Measurements from ENCODE around the gene INO80E.
"Not testable (repeated sequence)": the region's sequence is repeated elsewhere in the genome, so short reads cannot be mapped to it uniquely, and the experiment has no call there.

Gene INO80E, protein sequence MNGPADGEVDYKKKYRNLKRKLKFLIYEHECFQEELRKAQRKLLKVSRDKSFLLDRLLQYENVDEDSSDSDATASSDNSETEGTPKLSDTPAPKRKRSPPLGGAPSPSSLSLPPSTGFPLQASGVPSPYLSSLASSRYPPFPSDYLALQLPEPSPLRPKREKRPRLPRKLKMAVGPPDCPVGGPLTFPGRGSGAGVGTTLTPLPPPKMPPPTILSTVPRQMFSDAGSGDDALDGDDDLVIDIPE

DNA sequence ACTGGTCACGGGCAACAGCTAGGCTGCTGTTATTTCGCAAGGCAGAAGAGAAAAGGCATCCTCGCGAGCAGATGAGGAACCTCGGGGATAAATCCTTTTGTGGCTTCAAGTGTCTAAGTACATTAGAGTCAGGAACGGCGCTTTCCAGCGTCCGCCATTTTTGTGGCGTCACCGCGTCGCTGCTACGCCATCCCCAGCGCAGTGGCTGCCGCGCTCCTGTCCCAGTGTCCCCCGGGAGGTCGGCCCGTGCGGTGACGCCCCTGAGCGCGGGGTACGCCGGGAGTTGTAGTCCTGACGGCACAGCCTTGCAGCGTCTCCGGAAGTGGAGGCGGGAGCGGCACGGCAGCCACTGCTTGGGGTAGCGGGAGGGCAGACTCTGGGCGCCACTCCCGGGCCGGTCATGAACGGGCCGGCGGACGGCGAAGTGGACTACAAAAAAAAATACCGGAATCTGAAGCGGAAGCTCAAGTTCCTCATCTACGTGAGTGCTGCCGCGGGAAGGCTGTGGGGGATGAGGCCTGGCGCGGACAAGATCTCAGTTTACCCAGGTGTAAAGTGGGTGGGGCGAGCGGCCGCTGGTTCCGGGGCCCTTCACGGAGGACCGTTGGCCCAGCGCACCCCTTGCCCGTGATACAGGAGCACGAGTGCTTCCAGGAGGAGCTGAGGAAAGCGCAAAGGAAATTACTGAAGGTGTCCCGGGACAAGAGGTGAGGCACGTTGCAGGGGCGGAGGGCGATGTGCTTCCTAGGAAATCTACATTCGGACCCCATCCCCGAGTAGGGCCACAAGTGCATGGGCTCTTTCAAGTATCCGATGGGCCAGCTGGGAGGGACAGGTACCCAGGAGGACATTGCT, at the start of gene INO80E:
INO80E (plus strand) TSS at position 331 of the 855 bp plus-strand sequence; CDS start at position 401, 70 bp downstream.
- peak; percentile 100 for DNase-seq

DNA sequence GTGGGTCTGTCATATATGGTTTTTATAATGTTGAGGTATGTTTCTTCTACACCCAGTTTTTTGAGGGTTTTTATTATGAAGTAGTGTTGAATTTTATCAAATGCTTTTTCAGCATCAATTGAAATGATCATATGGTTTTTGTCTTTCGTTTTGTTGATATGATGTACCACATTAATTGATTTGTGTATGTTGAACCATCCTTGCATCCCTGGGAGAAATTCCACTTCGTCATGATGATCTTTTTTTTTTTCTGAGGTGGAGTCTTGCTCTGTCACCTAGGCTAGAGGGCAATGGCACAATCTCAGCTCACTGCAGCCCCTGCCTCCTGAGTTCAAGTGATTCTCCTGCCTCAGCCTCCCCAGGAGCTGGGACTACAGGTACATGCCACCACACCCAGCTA, 48.1 kb upstream of the INO80E start:
- no peak for DNase-seq

DNA sequence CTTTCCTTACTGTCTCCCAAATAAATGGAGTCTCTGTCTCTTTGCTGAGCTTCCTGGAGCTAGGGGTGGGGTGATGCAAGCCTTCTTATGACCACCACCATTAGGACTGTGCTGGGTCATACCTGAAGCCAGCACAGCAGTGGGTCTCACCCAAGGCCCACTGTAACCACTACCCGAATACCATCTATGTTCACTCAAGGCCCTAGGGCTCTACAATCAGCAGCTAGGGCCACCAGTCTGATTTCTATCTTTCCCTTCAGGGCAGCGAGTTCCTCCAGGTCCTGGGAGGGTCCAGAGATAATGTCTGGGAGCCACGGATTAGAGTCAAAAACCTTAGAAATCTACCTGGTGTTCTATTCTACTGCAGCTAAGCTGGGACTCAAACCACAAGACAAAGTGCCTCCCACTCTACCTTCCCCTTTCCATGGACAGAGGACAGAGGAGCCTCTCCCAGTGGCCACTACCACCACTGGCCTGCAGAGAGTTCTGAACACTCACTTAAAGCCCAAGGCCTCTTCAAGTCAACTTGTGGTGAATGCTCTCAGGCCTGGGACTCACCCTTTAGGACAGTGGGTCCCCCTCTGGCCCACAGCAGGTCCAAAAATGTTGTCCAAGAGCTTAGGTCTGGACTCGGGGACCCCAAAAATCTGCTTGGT, 45.1 kb upstream of the INO80E start:
- no peak for DNase-seq

DNA sequence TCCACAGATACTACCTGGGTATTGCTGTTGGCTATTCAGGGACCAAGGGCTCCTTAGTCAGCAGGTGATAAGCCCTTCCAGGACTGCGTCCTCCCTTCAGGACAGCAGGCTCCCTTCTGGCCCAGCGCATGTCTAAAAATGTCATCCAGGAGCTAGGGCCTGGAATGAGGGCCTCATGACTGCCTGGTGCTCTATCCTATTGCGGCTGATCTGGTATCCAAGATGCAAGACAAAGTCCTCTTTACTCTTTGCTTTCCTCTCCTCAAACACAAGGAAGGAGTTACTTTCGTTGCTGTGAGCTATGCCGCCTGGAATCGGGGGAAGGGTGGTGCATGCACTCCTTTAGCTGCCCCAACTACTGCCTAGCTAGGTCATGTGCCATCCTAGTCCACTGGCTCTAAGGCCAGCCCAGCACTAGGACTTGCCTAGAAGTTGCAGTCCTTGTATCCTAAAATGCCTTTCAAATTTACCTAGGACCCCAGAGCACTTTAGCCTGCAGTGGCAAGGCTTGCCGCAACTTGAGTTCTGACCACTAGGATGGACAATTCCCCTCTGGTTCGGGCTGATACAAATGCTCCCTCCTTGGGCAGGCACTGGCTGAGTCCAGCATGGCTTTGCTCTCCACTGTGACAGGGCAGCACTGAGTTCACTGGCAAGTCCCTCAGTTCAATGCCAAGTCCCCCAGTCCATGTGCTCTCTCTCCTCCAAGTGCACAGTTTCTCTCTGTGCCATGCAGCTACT, 44.2 kb upstream of the INO80E start:
- DNase-seq, result no peak

DNA sequence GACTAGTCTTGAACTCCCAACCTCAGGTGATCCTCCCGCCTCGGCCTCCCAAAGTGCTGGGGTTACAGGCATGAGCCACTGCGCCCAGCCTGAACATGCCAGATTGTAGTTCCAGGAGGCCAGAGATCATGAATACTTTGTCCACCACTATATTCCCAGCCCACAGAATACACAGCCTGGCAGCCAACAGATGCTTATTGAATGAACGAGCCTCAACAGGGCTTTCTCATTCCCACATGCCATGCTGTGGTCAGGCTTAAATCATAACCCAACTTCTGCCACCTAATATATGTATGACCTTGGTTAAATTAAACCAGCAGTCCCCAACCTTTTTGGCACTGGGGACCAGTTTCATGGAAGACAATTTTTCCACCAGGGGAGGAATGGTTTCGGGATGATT, 37.3 kb upstream of the INO80E start:
- no peak for DNase-seq

DNA sequence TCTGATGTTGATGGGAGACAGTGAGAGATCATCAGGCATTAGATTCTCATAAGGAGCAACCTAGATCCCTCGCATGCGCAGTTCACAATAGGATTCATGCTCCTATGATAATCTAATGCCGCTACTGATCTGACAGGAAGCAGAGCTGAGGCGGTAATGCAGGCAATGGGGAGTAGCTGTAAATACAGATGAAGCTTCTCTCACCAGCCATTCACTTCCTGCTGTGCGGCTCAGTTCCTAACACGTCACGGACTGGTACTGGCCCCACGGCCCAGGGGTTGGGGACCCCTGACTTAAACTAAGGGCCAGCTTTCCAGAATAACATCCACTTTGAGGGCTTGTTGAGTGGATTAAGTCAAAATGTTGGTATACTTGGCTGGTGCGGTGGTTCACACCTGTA, 36.7 kb upstream of the INO80E start:
- no peak for DNase-seq

DNA sequence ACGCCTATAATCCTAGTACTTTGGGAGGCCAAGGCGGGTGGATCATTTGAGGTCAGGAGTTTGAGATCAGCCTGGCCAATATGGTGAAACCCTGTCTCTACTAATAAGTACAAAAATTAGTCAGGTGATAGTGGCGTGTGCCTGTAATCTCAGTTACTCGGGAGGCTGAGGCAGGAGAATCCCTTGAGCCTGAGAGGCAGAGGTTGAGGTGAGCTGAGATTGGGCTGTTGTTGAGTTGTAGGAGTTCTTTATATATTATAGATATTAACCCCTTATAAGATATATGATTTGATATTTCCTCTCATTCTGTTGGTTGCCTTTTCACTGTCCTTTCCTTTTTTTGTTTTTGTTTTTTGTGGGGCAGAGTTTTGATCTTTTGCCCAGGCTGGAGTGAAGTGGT, 36.2 kb upstream of the INO80E start:
- DNase-seq, result not testable (repeated sequence)

DNA sequence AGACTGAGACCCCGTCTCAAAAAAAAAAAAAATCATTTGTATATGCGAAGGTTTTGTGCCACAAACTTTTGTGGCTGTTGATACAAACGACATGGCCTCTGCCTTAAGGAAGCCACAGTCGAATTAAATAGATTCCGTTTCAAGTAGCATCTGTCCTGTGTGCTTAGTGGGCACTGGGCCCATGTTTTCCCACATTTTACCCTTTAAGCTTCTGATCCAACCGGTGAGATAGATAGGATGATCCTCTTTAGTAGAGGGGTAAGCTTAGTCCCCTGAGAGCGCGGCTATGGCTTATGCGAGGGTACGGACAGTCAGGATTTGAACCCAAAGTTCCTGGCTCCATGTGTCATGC, 34.9 kb upstream of the INO80E start:
- DNase-seq, result no peak

DNA sequence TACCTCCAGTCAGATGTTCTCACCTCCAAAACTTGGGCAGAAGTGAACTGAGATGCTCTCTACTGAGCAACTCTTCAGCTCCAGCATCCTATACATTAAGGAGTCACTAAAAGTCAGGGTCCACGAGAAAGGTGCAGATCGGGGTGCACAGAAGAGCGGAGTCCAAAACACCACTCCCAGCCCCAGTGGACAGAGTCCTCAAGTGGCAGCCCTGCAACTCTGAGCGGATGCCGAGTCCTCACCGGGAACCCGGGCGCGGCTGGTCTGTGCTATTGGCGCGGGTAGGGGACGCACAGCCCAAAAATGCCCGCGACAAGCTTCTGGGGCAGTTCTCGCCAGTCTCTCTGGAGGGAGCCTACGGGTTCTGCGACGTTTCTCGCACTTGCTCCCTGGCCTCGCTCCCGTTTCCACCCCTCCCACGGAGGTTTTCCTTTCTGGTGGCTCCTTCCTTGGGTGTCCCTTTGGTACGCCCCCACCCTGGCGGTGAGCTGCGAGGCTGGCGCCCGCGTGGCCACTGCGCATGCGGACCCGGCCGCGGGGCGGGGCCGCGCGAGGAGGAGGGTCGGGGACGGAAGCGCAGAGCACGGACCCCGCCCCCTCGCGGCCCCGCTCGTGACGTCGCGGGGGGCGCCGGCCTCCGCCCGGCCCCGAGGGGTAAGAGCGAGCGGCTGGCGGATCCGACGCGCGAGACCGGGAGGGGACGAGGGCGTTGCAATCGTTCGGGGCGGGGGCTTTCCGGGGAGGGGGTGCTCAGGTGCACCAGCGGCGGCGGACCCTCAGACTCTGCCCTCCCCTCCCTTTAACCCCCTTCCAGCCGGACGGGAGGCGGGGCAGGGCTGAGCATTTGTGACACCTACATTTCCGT, 34.3 kb upstream of the INO80E start, which contains the start of gene TMEM219:
TMEM219 (plus strand) TSS at position 601 of the 865 bp plus-strand sequence. CDS start 1,065 bp downstream, outside the sequence.
- peak; percentile 94 for DNase-seq

DNA sequence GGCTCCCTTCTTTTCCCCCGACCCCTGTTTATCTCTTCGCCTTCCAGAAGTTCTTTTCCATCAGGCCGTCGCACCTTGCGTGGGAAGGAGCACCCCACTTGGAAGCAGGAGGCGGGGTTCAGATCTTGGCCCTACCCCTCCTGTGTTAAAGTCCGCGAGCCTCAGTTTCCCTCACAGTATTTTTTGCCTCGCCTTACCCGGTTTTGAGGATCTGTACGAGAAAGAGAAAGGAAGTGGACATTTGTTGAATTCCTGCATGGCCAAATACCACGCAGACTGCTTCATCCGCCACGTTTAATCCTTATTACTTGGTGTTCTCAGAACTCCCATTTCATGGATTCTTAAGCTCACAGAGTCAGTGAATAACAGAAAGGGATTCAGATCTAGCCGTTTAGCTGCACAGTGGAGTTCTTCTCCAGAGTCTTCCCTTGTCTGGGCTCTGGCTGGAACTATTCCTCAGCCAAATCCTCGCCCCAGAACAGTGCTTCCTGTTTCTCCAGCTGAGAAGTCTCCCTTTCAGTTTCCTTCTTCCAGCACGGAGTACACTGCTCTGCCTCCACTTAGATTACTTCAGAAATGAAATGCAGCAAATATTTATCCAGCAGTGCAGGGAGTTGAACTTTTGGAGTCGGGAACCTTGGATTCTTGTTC, 33.6 kb upstream of the INO80E start:
- no peak for DNase-seq

DNA sequence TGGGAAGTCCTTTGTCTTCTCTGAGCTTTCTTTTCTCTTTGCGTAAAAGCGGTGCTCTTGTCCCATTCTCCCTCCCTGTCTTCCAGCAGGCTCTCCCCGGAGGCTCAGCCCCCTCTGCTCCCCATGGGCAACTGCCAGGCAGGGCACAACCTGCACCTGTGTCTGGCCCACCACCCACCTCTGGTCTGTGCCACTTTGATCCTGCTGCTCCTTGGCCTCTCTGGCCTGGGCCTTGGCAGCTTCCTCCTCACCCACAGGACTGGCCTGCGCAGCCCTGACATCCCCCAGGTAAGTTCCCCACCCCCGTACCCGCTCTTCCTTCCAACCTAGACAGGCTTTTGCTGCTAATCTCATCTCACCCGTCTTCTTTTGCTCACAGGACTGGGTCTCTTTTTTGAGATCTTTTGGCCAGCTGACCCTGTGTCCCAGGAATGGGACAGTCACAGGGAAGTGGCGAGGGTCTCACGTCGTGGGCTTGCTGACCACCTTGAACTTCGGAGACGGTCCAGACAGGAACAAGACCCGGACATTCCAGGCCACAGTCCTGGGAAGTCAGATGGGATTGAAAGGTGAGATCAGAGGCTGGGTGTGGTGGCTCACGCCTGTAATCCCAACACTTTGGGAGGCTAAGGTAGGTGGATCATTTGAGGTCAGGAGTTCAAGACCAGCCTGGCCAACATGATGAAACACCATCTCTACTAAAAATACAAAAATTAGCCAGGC, 32.9 kb upstream of the INO80E start:
- DNase-seq, result no peak

DNA sequence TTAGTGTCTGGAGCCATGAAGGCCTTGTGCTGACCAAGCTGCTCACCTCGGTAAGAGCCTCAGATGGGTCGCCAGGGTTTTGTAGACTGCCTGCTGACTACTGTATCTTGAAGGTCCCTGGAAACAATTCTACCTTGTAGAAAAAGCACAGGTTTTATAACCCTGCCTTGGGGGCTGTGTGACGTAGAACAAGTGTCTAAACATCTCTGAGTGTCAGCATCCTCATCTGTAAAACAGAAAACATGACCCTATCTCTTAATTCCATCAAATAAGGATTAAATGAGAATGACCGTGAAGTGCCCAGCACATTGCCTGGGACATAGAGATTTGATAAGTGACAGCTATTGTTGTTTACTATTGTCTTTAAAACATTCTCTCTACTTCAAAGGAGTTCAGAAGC, 27.8 kb upstream of the INO80E start:
- DNase-seq, result no peak

DNA sequence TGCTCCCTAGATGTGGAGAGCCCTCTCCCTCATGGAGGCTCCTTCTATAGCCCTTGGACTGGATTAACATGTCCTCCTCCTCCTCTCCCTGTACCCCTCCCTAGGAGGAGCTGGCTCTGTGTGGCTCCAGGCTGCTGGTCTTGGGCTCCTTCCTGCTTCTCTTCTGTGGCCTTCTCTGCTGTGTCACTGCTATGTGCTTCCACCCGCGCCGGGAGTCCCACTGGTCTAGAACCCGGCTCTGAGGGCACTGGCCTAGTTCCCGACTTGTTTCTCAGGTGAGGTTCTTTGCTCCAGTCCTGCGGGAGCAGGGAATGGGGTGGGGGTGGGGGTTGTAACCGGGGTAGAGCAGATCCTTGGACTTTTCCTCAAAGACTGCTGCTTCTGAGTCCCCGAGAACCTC, 24.7 kb upstream of the INO80E start:
- DNase-seq, result no peak

DNA sequence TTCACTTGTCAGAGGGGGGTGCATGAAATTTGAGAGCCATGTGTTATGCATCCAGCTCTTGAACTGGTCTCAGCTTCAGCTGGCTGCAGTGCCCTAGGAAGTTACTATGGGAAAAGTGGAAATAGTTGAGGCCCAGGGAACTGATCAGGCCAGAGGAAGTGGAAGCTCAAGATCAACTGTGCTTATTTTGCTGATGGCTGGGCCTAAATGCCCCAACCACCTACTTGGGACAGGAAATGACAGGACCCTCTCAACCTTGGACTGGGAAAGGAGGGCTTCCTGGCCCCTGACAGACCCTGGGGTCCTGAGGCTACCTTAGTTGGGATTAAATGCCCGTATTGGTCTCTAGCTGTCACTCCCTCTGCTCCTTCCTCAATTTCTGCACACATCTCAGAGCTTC, 23.5 kb upstream of the INO80E start:
- no peak for DNase-seq

DNA sequence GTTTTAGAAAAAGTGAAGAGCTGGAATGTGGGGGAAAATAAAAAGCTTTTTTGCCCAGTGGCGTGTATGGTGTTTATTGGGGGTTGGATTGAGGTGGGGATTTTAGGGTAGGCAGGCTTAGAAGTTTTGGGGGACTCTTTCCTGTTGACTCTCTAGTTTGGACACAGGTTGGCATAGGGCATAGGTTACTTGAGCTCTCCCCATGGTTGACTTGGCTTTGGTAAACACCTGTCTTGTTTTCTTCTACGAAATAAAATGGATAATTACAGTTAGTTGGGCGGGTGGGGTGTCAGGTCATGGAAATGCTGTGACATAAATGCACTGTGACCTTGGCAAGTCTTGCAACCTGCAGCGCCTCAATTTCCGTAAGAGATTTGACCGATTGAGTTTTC, 23.1 kb upstream of the INO80E start:
- no peak for DNase-seq

DNA sequence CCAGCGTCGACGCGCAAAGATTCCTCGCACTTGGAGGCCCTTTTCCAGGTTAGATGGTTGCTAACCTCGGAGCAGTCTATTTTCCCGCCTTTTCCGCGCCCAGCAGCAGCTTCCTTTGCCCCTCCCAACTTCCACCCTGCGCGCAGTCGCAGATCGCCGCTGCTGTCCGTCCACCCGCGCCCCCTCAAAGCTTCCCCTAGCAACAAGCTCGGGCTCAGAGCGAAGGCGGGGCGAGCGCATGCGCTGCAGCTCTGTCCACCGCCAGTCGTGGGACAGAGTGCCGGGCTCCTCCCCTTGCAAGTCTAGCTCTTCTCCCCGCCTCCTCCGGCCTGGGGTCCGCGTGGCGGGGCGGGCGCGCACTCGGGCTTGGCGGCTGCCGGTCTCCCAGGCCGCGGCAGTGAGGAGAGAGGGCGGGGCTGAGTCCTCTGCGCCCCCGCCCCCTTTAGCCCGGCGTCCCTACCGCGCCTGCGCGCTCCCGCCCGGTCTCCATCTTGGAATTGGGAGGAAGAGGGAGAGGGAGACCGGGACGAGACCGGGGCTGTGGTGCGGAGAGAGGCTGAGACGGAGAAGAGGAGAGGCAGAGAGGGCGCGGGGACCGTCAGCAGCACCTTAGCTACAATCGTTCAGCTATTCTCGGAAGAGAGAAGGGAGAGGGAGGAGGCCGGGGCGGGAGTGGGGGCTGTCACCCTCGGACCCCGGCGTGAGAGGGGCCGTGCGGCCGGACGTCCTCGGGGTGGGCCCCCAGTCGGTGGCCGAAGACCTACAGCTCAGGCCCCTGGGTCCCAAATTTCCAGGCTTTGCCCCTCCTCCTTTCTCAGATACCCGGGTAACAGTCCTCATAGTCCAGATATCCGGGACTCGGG, 22.4 kb upstream of the INO80E start, which contains the start of gene TAOK2:
TAOK2 (plus strand) TSS at position 485 of the 863 bp plus-strand sequence. CDS start 3,905 bp downstream, outside the sequence.
- peak; percentile 95 for DNase-seq

DNA sequence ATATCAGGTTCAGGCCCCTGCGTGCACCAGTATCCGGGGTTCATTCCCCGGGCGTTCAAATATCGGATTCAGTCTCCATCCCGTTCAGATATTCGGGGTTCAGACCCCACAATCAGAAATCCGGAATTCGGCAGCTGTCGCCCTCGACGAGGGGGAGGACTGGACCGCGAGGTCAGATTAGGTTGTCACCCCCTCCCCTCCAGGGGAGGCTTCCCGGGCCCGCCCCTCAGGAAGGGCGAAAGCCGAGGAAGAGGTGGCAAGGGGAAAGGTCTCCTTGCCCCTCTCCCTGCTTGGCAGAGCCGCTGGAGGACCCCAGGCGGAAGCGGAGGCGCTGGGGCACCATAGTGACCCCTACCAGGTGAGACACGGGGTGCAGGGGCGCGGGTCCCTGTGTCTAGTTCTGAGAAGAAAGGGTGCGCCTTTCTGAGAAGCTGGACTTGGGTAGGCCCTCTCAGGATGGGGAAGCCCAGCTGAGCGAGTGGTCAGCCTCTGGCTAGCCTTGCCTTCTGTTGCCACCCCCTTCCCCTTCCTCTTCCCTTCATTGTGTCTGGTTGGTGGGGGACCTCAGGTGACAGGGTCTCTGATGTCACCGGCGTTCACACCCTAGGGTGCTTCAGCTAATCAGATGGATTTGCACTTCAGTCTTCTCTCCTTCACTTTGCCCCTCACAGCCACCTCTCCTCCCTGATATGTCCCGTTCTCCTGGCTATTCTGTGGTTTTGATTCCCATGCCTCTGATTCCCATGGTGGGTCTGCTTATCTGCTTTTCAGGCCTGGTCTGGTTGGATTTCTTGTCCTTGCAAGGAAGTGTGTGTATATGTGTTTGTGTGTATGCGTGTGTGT, 21.5 kb upstream of the INO80E start:
- no peak for DNase-seq

DNA sequence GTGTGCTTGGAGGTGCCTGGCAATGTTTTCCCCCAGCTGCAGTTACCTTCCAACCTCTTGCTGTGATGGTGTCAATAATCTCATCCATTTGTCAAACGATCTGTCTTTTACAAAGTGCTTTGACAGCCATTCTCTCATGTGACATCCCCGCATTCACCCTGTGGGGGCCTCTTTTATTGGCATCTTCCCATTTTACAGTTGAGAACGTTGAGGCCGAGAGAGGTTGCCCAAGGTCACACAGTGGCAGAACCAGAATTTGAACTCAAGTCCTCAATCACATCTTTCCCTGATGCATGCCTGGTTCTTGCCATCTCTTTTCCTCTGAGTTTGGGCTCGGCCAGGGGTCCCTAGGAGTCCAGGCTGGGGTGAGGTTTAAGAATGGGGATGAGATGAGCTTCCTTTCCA, 20.9 kb upstream of the INO80E start:
- no peak for DNase-seq

Measured in activated naive CD4-positive, alpha-beta T cell treated with anti-CD3 and anti-CD28 coated beads, Interleukin-2, amount 50 U/mL, for 16 hours (primary cell).